Heart left ventricle (tissue), 13 donors: ENCODE results near the gene SIDT2.

Experiments
- POLR2A ChIP-seq, 2 donors: fragments of 450-650 bp; IDR thresholded peaks; one replicate each; pipeline ENCODE4 v1.6.1; 2017; ENCODE audit warnings: antibody characterized with exemption in 2 of 2, mild to moderate bottlenecking in 2 of 2, moderate library complexity in 2 of 2
- TF ChIP-seq, protein P1 (sequence below), 12 donors: fragments of 200-600 bp; sonication (generic) in 4 of 12; IDR thresholded peaks; one replicate each; pipeline versions ENCODE4 v1.5.0 to v1.8.0; 2018 to 2022; ENCODE audit warnings: antibody characterized with exemption in 12 of 12, mild to moderate bottlenecking in 5 of 12
- donor health status: ischemic (EF 13 %, LVEDD 7.1; RV severe dilation, severe dysfunction).
- donor health status: DM: no; HTN: yes; CAD: no.
- donor health status: DM: no; HTN: no; CAD: no.
- donor health status: ischemic (EF 25% LVEDD 6.9; RV normal size, moderate dysfunction).
- donor health status: ischemic (EF 25% LVEDD 5.7; RV mildly dilated, moderate dysfunction).
- donor health status: ischemic (EF 35%, LVEDD 5.7; RV mildly dilated, moderate dysfunction).
- donor health status: nonischemic (EF 11% LVEDD 7.7; RV severe dilation, severe dysfunction).
- donor health status: DM: yes; HTN: yes; CAD: no.
- donor health status: PGD.
- donor health status: ischemic (EF 29% LVEDD 5.4; RV normal size, mild dysfunction).
- donor health status: nonischemic (EF 23%, LVEDD 6.1; RV moderate dilation, normal function).

GRCh38 chr11:117181586-117182550 lies 3.3 kb downstream of the SIDT2 start:
- TF ChIP-seq, protein P1, sequence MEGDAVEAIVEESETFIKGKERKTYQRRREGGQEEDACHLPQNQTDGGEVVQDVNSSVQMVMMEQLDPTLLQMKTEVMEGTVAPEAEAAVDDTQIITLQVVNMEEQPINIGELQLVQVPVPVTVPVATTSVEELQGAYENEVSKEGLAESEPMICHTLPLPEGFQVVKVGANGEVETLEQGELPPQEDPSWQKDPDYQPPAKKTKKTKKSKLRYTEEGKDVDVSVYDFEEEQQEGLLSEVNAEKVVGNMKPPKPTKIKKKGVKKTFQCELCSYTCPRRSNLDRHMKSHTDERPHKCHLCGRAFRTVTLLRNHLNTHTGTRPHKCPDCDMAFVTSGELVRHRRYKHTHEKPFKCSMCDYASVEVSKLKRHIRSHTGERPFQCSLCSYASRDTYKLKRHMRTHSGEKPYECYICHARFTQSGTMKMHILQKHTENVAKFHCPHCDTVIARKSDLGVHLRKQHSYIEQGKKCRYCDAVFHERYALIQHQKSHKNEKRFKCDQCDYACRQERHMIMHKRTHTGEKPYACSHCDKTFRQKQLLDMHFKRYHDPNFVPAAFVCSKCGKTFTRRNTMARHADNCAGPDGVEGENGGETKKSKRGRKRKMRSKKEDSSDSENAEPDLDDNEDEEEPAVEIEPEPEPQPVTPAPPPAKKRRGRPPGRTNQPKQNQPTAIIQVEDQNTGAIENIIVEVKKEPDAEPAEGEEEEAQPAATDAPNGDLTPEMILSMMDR (IDR thresholded peaks at IDR 0.05) = no peak
- no peak for TF ChIP-seq POLR2A (IDR thresholded peaks at IDR 0.05)
